GM18873 (cell line): ENCODE data around the gene CIBAR2.
"Not testable (repeated sequence)": the region's sequence is repeated elsewhere in the genome, so short reads cannot be mapped to it uniquely, and the experiment has no call there.

ENCODE experiments used
- ATAC-seq: cut with Tn5 transposase; IDR thresholded peaks from one replicate; pipeline ENCODE4 v1.9.1; 2021; ENCODE audit warnings: mild to moderate bottlenecking, moderate library complexity, moderate number of reproducible peaks; ENCODE audit not compliant: unreplicated experiment, low FRiP score

CIBAR2 gene

GRCh38 chr16:85129876-85130704 is 17.8 kb upstream of the CIBAR2 start:
- no peak for ATAC-seq

- no peak for ATAC-seq
Measured at GRCh38 chr16:85128079-85128837, 16.0 kb upstream of the CIBAR2 start.

- no peak for ATAC-seq
Measured at GRCh38 chr16:85127379-85127723, 15.1 kb upstream of the CIBAR2 start.

GRCh38 chr16:85126705-85127378 is 14.6 kb upstream of the CIBAR2 start:
- no peak for ATAC-seq

GRCh38 chr16:85126394-85126704 is 14.1 kb upstream of the CIBAR2 start:
- no peak for ATAC-seq

GRCh38 chr16:85125570-85126393 is 13.5 kb upstream of the CIBAR2 start:
- ATAC-seq = no peak

GRCh38 chr16:85124636-85125346 is 12.5 kb upstream of the CIBAR2 start:
- no peak for ATAC-seq

- ATAC-seq = no peak
Measured at GRCh38 chr16:85123891-85124635, 11.8 kb upstream of the CIBAR2 start.

- not testable (repeated sequence) for ATAC-seq
Measured at GRCh38 chr16:85123441-85123840, 11.2 kb upstream of the CIBAR2 start.

GRCh38 chr16:85120006-85120340 is 7.7 kb upstream of the CIBAR2 start:
- ATAC-seq = no peak

- ATAC-seq = no peak
Measured at GRCh38 chr16:85117418-85117817, 5.1 kb upstream of the CIBAR2 start.

GRCh38 chr16:85114909-85115567 is 2.8 kb upstream of the CIBAR2 start:
- ATAC-seq = no peak

GRCh38 chr16:85113913-85114312 is 1.6 kb upstream of the CIBAR2 start:
- ATAC-seq = no peak

GRCh38 chr16:85113168-85113733 is 979 bp upstream of the CIBAR2 start:
- no peak for ATAC-seq

GRCh38 chr16:85111184-85111583 is 1.1 kb downstream of the CIBAR2 start:
- no peak for ATAC-seq

GRCh38 chr16:85110105-85110504 is 2.2 kb downstream of the CIBAR2 start:
- no peak for ATAC-seq

- no peak for ATAC-seq
Measured at GRCh38 chr16:85107532-85107931, 4.7 kb downstream of the CIBAR2 start.

- no peak for ATAC-seq
Measured at GRCh38 chr16:85107083-85107482, 5.2 kb downstream of the CIBAR2 start.

GRCh38 chr16:85105475-85105874 is 6.8 kb downstream of the CIBAR2 start:
- no peak for ATAC-seq
